Measurements from ENCODE around the gene DCAF8.
A peak's percentile ranks its signal among the peaks of the same experiment; 100 is the strongest.

Gene DCAF8

GRCh38 chr1:160227034-160227433 is 35.3 kb downstream of the DCAF8 start:
- DNase-seq (ENCODE audit: low read depth in 2 of 2): no peak

DNA sequence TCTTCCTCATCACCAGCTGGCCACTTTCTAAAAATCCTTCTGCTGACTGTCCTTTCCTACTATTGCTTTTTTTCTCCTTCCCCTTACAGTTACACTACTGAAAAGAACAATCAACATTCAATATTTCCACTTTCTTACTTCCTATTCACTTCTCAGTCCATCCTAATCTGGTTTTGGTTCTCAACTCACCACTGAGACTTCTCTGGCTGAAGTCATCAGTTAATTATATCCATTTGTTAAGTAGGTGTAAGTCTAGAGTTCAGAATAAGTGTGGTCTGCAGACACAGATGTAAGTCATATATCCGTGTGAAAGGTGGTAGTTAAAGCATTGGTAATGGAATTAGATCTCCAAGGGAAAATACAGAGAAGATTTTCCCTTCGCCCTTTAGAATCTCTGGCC is 35.7 kb downstream of the DCAF8 start:
- DNase-seq (ENCODE audit: low read depth in 2 of 2): no peak

GRCh38 chr1:160225345-160225744 is 37.0 kb downstream of the DCAF8 start:
- no peak for DNase-seq (ENCODE audit: low read depth in 2 of 2)

GRCh38 chr1:160224606-160225005 is 37.7 kb downstream of the DCAF8 start:
- no peak for DNase-seq (ENCODE audit: low read depth in 2 of 2)

DNA sequence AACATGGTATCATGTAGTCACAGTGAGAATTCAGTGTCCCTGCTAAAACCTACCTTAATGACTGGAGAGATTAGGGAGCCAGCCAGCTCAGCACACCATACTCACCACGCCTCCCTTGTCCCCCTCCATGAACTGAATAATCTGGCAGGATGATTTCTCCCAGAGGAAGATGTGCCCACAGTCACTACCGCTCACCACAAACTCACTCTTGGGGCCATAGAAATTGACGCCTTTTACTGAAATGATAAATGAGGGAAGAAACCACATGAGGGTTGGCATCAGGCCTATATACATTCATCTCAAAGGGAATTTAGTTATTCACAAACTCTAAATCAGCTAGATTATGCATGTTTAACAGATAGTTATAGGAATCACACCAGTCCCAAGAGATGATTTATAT is 39.8 kb downstream of the DCAF8 start:
- no peak for DNase-seq (ENCODE audit: low read depth in 2 of 2)

DNA sequence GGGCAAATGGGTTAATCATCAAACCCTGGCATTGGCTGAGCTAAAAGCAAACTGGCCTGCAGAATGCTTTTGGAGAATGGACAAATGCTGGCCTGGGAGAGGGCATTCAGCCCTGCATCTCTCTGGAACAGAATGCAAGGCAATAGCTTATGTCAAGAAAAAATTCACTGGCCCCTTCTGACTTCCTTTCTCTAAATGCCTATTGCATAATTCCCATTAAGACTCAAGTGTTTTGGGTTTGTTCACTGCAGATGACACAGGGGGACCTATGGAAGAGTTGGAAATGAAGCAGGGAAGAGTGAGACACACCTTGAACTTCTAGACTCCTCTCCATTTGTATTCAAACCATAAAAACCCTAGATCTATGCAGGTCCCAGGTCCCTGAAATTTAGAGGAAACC is 41.3 kb downstream of the DCAF8 start:
- no peak for DNase-seq (ENCODE audit: low read depth in 2 of 2)

- DNase-seq (ENCODE audit: low read depth in 2 of 2): no peak
Measured at GRCh38 chr1:160220301-160220700, 42.0 kb downstream of the DCAF8 start.

DNA sequence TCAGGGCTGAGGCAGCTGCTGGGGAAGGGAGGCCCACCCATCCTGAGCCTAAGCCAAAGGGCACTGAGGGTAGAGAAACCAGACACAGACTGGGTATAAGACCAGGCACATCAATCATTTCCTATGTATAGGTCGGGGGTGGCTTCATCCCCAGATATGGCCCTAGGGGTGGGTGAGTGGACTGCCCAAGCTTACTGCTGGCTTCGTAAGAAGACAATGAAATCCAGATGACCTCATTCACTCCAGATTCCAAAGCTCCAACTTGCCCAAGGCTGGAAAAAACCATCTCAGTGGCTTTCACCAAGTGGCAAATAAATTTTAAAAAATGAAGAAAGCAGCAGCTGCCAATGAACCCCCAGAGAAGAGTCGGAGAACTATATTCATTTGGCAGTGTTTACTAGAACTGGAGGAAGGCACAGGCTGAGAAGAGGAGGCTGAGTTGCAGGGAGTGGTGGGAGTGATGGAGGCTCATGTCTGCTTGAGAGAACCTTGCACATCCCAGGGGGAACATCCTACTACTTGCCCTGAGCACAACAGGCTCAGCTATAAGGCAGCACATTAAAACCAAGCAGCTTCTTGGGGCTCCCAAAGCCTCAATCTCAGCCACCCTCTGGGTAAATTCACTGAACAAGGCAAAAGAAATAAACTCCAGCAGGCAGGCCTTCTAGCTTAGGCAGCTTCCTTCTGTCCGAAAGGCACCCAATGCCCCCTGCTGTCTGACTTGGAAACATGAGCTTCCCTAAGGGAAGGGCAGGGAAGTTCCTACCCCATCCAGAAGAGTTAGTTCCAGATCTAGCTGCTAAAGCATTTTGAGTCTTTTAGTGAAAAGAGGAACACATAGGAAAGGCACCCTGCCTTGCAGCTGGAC is 43.1 kb downstream of the DCAF8 start:
- DNase-seq (ENCODE audit: low read depth in 2 of 2): no peak

DNA sequence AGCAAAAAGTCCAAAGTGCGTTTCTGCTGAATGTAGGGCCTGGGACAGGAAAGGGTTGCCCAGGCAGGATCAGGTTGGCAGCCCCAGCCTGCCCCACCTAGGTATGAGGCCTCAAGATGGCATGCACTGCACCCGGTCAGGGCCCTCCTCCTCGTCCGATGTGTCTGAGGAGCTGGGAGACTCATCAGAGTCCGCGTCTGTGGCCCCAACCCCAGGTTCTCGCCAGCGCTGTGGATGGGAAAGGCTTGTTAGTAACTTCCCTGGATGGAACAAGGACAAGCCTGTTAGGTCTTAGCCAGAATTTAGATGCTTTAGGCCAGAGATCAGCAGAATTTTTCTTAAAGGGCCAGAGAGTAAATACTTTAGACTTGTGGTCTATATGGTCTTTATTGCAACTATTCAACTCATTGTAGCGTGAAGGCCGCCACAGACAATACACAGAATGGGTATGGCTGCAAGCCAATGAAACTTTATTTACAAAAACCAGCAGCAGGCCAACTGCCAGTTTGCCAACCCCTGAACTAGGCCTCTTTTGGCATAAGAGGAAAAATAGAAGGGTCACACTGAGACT is 44.8 kb downstream of the DCAF8 start:
- no peak for DNase-seq (ENCODE audit: low read depth in 2 of 2)

- no peak for DNase-seq (ENCODE audit: low read depth in 2 of 2)
Measured at GRCh38 chr1:160216301-160216700, 46.0 kb downstream of the DCAF8 start.

DNA sequence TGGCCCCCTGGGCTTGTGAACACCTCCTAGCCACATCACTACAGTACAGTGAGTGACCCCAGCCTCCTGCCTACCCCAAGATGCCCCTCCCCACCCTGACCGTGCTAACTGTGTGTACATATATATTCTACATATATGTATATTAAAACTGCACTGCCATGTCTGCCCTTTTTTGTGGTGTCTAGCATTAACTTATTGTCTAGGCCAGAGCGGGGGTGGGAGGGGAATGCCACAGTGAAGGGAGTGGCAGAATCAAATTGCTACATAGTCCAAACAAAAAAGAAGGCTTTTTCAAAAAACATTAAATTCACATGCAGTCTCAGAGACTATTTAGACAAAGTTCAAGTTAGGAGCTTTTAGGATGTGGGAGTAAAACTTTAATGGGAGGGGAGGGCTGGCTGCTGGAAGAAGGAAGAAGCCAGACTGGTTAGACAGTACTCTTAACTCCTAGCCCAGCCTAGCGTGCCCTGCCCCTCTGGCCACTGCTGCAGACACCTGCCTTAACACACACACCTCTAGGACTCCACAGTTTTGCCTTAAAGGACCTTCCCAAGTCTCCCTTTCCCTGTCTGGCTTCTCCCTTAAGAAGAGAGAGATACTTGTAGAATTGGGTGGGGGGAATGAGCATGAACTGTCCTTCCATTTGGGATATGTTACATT is 47.7 kb downstream of the DCAF8 start:
- DNase-seq (ENCODE audit: low read depth in 2 of 2): no peak

DNA sequence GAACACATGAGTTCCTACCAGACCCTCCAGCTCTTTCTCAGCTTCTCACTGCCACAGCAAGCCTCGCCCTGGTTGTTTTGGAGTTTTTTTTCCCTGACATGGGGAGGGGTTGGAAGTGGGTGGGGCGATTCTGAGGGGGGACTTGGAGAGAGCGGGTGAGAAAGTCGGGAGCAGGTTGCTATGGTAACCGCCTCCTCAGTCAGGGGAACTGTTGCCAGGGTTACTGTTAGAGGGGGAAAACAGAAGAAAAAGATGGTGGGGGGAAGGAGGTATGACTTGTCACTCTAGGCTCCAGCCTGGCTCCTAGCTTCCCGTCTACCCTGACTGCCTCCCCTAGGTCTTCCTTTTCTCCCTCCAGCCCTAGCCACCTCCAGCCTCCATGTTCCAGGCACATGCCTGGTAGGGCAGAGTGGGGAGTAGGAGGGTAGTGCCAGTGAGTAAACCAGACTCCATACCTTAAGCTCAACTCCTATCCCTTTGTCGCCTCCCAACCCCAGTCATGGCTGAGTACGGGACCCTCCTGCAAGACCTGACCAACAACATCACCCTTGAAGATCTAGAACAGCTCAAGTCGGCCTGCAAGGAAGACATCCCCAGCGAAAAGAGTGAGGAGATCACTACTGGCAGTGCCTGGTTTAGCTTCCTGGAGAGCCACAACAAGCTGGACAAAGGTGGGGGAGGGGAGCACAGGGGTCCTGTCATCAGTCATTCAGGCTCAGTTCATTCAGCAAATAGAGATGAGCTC is 51.1 kb downstream of the DCAF8 start:
- no peak for DNase-seq (ENCODE audit: low read depth in 2 of 2)

DNA sequence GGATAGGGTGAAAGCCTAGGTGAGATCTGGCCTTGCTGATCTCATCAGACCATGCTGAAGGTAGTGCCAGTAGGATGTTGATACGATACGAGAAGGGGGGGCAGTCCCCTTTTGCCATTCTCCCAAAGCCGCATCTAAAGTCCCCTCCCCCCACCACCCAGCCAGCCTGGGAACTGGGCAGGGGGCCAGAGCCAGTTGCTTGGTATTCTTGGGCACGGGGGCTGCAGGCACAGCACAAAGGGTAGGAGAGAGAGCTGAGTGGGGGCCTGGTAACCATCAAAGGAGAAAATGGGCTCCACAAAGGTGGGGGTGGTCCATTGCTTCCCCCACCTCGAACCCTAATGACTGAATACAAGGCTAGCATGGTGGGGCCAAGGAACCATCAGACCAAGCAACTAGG is 51.8 kb downstream of the DCAF8 start:
- no peak for DNase-seq (ENCODE audit: low read depth in 2 of 2)

GRCh38 chr1:160209321-160210046 is 52.9 kb downstream of the DCAF8 start:
- DNase-seq (ENCODE audit: low read depth in 2 of 2): no peak

- DNase-seq (ENCODE audit: low read depth in 2 of 2): no peak
Measured at GRCh38 chr1:160208557-160209320, 53.6 kb downstream of the DCAF8 start.

GRCh38 chr1:160207771-160208556 is 54.4 kb downstream of the DCAF8 start:
- DNase-seq (ENCODE audit: low read depth in 2 of 2): no peak

DNA sequence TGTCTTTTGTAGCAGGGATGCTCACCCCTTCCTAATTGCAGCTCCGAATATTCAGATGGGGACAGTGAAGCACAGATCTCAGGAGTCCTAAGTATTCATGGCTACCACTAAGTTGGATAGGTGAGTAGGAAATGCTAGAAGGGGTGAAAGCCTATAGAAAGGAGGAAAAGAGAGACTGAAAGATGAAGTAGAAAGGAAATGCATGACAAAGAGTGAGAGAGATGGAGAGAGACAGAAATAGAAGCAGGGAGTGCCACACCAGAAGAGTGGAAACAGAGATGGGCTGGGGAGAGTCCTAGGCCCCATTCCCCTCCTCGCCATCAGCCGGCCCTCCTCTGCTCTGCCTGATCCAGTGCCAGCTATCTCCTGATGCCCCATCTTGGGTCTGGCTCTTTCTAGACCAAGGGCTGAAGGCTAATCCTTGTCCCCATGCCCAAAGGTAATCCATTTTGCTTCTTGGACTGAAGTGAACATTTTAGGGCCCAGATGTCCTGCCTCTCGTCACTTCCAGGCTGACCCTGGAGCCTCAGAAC is 55.2 kb downstream of the DCAF8 start:
- DNase-seq (ENCODE audit: low read depth in 2 of 2): no peak

DNA sequence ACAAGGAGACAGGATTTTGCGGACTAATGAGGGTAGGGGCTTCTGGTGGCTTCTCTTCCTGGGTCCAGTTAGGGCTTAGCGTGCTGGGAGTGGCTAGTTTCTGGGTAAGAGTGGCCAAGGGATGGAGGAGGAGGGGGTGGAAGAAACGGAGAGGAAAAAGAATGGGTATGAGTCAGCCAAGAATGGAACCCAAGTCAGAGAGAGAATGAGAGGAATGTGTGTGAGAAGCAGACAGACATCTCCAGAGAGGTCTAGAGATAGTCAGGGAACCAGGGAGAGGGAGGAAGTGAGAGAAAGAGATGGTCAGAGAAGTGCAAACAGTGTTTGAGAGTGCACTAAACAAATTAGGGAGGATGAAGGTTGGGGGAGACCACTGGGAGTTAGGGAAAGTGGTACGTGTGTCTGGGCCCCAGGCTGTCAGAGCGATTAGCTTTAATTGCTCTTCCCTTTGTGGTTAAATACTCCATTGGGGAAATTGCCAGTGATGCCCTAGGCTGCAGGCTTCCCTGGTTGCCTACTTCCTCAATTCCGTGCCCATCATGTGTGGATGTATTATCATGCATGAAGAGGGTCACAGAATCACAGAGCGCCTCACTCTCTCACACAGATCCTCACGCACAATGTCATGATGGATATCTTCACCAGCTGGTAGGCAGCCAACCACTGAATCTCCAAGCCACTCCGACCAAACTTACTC is 55.8 kb downstream of the DCAF8 start:
- no peak for DNase-seq (ENCODE audit: low read depth in 2 of 2)

DNA sequence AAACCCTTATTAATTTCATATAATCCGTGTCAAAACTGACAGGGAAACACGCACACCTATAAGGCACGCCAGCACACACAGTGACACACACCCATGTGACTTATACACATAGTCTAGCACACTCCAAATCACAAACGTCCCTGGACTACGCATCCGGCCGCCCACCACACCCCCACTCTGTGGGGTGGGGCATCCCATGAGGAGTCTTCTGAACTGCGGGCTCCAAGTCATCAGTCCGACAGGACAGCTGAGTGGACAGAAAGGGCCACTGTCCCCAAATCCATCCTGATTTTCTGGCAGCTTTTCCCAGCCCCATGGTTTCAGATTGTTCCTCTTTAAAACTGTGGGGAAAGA is 56.3 kb downstream of the DCAF8 start:
- peak; percentile 23 to 30 for DNase-seq (ENCODE audit: low read depth in 2 of 2)
